NCI-H446 (cell line): ENCODE data around the gene NLGN1.

Experiments
- DNase-seq, 2 experiments: peaks; one replicate each; lab custom pipeline; 2025; lab: John Stamatoyannopoulos, UW

The NLGN1 gene

DNA sequence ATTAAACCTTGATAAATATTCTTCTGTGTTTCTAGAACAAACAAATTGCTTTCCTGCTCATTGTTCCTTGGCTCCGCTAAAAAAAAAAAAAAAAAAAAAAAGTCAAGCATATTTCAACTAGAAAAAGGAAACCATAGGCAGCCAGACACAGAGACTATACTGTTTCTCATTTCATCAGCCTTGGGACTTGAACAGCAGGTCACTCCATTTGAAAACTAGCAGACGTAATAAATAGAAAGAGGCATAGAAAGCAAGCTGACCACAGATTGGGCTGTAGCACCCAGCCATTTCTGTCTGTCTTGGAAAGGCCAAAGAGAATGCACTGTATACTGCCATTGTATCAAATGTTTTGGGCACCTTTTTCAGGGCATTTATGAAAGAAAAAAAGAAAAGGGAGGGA is 697.1 kb downstream of the NLGN1 start:
- DNase-seq, result no peak

DNA sequence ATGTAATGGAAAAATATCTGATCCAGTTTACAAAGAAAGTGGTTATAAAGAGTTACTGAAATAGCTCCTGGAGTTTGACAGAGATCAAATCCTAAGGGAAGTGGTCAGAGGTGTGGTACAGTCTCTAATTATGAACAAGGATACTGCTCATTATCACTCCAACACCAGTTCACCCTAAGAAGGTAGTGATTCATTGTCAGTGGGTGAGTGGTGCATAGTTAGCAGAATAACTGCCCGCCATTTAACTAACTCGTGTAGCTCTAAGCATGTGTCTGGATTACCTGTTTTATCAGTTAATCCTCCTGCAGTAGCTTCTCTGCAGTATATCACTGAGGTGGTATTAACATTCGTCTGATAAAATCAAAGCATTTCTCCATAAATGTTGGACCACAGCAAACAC is 700.1 kb downstream of the NLGN1 start:
- DNase-seq, result no peak

DNA sequence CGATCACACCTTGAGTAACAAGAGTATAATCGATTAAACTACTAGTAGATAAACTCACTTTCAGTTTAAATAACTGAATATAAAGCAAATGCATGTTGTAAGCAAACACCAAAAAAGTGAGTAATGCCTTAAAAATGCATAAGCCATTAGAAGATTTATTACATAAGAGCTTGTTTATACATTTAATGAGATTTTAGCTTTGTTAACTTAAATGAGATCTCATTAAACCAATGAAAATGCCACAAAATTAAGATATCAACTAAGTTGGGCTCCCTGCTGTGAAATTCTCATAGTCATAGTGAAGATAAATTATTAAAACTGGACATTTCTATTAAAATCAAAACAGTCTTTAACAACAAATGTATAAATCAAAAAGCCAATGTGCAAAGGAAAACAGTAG is 701.2 kb downstream of the NLGN1 start:
- no peak for DNase-seq

DNA sequence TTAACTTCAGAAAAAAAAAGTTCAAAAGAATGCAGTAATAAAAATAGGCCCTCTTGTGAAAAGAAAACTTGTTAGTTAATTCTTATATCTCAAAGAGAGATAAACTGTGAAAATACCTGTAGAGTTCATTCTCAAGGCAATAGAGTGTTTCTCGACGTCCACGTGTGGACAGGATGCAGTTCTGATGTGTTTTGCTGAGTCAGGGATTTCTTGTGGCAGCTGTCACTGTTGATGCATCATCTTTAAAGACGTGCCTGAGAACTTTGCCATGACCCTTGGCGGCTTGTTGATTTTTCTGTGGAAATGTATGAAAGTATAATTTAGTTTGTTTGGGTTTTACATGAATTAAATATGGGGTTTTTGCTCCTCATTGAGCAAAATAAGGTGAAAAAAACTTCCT is 702.2 kb downstream of the NLGN1 start:
- peak in 1 of 2 experiments; percentile 12 for DNase-seq

DNA sequence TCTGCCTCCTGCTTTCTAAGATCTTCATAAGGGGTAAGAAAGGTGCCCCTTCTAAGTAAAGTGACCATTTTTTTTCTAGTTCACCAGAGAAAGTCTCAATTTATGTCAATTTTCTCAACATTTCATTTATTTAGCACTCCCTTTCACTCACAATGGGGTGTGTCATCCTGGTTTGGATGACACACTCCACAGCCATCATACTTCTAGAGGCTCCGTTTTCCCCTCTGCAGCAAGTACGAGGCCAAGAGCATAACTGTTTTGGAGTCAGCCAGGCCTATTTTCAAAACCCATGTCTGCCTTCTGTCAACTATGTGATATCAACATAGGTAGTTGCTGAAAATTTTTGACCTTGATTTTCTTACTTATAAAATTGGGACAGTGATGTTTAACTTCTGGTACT is 703.2 kb downstream of the NLGN1 start:
- DNase-seq, result no peak

DNA sequence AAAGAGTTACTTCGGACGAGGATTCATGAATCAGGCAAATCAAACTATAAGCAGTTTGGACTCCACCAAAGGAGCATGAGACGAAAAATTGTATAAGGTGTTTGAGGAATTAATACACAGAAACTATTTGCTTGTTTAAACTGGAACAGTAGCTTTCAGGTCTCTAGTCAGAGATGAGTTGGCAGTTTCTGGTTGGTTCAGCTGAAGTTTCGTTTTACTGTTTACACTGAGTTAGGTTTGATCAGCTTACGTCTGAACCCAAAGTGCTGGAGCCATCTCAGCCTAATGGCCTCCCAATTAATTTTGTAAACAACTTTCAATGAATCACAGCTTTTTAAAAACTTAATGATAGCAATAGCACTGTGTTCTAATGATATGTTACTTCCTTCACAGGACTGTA is 703.7 kb downstream of the NLGN1 start:
- no peak for DNase-seq

DNA sequence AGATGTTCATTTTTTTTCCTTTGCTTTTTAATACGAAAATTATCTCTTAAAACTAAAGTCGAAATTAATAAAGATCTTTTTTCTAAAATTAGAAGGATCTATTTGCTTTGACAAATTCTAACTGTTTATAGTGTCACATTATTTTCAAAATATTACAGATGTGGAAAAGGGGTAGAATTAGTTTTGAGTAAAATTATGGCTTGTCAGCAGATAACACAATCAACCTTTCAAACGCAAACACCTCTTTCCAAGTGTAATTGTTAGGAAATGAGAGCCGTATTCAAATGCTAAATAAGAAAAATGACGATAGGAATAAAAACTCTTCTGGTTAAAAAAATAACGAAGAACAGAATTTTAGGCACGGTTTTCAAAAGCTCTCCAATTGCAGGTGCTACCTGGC is 704.7 kb downstream of the NLGN1 start:
- no peak for DNase-seq

DNA sequence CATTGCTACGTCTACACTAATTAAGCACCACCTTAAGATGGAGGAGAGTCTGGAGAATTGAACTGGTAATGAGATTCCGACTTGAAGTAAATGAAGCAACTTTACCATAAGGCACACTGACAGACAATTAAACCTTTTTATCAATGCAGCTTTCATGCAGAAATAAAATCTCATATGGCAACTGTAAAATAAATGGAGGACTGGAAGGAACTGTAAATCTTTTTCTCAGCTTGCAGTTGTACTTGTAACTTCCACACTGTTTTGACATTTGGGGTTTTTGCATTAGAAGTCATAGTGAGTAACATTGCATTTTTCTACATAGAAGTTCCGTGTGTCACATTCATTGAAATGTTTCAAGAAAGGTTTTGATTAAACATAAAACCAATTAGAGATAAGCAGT is 705.3 kb downstream of the NLGN1 start:
- DNase-seq, result no peak

DNA sequence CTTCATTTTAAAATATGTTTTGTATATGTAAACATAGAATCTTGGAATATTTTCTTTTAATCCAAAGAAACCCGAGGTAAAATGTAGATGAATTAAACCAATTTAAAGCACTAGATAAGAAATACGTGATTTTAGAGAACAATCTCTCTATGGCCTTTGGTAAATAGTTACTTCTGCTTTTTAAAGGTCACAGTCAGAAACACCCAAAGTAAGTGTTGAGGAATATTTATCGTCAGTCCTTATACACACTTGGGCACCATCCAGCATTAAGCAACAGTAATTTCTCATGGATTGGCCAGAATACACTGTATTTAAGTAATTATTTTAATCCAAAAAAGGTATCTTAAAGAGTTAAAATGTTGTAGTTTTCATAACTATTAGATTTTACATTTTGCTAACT is 713.2 kb downstream of the NLGN1 start:
- no peak for DNase-seq

DNA sequence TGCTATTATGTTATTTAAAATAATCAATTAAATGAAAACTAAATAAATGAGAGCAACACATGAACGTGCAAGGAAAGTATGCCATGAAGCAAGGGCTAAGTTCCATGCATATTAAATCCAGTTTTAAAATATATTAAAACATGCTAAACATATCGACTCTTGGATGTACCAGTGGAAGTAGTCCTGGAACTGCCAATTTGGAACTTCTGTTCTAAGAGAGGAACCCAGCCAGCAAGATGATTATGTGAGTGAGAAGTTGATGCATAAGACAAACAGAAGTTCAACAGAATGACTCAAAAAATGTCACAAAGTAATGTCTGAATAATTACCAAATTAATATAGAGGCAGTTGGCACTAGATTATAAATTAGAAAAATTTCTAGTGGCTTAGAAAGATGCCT is 714.2 kb downstream of the NLGN1 start:
- DNase-seq, result peak; percentile 21 to 38

DNA sequence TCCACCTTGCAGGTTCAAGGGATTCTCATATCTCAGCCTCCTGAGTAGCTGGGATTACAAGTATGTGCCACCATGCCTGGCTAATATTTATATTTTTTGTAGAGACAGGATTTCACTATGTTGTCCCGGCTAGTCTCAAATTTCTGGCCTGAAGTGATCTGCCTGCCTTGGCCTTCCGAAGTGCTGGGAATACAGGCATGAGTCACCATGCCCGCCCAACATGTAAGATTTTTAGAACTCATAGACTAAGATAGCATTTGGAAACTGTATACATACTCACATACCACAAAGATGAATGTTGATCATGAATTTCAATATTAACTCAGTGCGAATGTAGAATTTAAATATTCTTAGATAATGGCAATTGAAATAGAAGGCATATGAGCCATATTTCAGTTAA is 718.9 kb downstream of the NLGN1 start:
- no peak for DNase-seq

DNA sequence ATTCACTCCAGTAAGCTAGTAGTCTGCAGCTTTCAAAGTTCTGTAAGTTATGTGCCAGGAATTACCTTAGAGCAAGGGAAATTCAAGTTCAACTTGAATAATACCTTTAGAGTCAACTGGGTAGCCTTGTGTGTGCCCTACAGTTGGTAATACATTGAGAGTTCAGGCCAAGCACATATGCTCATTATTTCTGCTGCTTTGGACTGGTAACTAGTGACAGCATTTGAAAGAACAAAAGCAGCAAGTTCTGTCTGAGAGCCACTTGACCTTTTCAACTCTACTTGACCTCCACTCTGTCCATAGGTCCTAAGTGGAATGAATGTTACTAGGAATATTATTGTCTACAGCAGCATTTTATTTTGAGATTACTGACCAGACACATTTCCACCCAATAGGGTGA is 723.5 kb downstream of the NLGN1 start:
- DNase-seq, result no peak

DNA sequence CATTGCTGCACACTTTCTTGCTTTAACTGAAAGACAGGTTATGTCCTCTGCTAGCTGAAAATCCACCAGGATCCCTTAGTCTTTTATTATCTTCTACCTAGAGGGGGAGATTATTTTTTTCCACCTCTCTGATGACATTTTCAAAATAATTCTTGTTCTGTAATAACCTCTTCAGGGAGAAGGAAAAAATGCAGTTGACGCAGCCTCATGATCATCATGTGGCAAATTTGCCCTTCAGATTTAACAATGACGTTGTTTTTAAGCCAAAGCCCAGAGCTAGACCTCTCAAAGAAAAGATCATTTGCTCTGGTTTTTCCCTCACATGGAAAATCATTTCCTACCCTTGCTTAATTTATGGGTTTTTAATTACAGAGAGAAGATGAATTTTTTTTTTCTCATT is 724.9 kb downstream of the NLGN1 start:
- no peak for DNase-seq

DNA sequence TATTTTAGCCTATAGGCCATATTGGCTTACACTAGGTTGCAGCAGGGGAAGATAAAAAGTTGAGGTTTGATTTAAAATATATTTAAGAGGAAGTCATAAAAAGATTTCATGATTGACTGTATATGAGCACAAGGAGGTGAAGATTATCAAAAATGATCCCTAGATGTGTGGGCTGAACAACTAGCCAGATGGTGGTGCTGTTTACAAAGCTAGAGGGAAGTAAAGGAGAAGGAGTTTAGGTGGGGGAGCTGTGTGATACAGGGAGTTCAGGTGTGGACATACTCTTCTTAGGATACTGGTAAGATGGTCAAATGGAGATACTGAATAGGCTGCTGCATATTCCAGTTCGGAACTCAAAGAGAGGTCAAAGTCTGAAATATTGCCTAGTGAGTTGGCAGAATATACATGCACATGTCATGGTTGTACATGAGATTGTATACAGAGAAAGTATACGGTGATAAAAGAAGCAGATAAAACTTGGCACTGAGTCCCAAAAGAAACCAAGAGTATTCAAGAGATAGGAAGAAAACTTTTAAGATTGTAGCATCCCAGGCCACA is 727.8 kb downstream of the NLGN1 start:
- peak; percentile 55 to 72 for DNase-seq

DNA sequence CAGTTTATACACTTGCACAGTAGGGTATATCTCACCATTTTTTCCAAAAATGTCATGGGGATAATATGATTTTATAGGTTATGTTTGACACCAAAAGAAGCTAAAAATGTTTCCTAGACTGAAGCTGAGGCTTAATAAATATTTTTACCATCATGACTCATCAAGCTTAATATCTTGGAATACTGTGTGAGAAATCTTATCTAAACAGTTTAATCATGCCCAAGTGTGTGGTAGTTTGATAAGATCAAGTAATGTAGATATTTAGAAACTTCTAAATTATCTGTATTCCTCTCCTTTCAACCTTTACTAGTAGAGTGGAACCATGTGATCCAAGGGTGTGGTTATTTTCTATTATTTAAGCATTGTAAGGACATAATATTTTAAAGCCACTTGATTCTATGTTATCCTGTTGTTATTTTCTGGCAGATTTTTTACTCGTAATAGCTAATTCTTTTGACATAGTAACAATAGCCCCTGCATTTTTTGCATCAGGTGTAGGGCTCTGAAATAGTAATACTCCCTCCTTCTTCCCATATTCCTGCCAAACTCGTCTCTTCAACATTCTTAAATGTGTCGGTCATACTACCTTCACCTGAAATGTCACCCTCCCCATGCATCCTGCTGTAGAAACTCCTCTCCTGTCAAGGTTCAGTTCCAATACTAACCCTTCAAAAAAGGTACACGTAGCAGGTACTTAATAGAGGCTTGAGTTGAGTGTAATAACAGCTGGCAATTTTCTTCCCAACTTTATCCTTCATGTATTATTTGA is 729.6 kb downstream of the NLGN1 start:
- no peak for DNase-seq

DNA sequence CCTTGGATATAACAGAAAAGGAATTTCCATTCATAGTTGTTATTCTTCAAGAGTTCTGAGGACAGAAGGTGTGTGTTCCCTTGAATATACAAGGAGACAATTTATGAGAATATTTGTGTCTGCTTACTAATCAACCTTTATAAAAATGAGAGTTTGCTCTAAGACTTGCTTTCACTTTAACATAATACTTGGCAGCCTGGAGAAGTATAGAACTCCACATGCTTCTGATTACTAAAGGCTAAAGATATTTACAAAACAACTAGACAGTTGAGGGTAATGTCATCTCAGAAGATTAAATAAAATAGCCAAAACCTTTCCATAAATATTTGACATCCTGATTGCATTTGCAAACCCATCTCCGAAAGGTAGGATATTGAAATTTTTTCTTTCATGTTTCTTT is 734.5 kb downstream of the NLGN1 start:
- DNase-seq, result no peak

DNA sequence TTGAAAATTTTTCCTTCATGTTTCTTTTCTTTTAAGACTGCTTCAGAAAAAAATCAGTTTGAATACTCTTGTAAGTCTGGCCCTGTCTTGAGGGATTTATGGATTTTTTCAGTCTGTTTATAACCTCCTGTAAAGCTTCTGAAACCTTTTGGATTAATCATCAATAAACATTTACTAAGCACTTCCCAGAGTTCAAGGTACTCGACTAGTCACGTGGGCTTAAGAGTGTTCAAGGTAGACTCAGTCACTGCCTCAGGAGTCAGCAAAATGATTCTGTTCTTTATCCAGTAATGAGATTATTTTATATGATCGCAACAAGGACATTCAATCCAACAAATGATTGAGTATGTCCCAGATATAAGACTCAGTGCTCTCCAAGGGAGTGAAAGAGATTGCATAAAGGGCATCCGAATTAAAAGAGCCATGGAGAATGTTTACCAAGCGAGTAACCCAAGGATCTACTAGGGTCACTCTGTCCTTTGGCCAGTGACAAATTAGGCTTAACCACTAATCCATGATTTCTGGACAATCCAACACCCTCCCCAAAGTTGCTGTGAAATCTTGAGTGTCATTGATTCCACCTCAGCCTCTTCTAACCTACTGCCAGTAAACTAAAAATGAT is 735.0 kb downstream of the NLGN1 start:
- no peak for DNase-seq

DNA sequence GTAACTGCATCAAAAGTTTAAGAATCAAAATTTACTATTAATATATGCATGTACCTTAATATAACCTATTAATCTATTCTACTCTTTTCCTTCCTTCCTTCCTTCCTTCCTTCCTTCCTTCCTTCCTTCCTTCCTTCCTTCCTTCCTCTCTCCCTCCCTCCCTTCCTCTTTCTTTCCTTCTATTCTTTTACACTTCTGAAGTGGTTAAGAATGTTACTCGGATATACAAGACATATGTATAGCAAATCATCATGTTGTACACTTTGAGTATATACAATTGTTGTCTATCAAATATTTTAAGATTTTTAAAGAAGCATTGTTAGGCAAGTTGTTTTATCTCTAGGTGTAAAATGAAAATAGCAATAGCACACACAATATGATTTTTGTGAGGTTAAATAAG is 748.5 kb downstream of the NLGN1 start:
- DNase-seq, result no peak

DNA sequence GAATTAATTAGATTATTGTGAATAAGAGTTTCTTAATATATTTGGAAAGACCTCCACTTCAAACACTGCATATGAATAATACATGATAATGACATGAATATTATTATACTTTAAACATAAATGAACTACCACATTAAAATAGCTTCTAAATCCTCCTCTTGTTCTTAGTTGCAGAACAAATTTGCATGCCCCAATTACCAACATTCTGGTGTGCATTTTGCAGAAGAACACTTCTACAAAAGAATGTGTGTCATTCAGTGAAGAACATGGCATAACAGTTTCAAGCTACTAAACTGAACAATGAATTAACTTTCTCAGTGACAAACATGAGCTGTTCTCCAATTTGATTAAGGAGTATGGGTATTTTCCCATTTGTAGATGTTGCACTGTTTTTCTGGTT is 750.3 kb downstream of the NLGN1 start:
- DNase-seq, result no peak

DNA sequence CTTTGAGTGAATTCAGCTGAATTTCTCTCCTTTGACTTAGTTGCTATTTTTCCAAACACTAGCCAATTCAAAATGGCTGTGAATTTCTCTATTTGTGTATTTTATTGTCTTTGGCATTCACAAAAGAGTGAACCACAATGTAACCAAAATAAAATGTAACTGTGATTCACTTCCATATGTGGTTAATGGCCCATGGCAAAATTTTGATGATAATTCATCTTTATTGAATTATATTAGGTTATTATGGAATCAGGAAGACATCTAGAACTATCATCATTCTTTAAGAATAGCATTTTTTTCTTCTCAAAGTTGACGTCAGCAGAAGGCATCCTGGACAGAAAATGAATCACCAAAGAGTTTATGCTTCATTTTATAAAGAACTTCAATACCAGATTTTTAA is 756.3 kb downstream of the NLGN1 start:
- DNase-seq, result no peak

DNA sequence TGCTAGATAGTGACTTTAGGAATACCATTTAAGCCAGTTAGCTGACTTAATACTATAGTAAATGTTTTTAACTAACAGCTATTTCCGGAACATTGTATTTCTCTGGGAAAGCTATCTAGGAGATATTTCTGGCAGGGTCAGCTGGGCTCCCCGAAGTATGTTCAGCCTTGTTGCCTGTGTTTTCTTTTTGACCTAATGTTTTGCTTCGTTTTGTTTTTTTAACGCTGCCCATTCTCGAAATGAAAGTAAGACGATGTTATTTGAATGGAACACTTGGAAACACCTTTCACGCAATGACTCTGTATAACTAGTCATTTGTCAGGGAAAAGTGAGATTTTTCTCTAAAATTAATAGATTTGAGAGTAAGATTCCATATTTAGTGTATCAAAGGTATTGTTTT is 758.7 kb downstream of the NLGN1 start:
- DNase-seq, result no peak

DNA sequence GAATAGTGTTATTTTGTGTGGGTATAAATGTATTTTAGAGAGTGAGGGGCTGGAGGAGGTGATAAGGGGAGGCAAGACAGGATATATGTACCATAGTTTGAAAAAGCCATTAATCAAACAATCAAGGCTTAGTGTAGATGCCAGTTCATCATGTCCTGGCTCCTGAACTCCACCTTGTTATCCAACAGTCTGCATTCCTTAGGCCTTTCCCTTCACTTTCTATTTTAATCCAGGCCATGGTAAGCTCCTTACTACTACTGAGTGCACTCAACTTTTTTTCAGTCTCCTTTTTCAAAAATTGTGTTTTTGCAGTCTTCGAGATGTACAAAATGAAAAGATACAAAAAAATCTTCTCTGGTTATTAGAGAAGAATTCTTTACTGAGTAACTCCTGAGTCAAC is 761.1 kb downstream of the NLGN1 start:
- no peak for DNase-seq

DNA sequence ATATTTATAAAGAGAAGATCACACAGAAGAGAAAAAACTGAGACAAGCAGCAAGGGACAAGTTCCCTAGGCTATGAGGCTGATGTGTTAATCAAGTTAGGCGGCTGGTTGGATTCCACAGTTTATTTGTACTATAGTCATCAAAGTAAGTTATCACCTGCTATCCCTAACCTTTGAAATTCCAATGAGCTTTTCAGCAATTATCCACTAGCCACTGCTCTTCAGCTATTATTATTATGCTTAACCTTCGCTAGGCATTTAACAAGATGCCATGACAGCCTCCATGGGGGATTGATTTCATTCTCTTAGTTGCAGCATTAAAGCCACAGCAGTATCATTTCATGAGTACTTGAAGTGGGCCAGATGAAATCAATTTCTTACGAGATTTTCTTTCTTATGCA is 762.1 kb downstream of the NLGN1 start:
- DNase-seq, result no peak

DNA sequence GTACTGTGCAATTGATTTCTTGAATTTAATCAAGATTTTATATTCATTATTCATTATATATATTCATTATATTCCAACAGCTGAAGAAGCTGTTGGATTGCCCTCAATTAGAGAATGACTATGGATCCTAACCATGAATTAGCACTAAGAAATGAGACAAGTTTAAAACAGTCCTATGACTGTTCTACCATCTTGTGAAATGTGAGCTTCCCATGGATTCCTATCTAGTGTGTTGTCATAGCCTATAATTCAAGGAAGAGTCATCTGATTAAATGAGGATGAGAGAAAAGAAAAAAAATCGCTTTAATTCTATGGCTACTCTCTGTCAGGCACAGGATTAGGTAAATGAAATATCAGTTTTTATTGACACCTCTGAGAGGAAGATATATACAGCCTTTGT is 765.0 kb downstream of the NLGN1 start:
- no peak for DNase-seq
